Fibroblast of the aortic adventitia (primary cell): Measurements from ENCODE around the gene DOCK11. TPM values are rescaled to one million over a fixed set of nuclear protein-coding genes. Genes with fewer than 3 reads are reported as not detected.

Experiments
- DNase-seq: peaks from one replicate; pipeline ENCODE4 v3.0.0-alpha.2; 2010; ENCODE audit warnings: low read depth
- H3K4me3 ChIP-seq: 2 replicates; pipeline ENCODE4 v1.5.1; 2011; ENCODE audit warnings: low read depth, mild to moderate bottlenecking, control low read depth, low read length, moderate library complexity
- total RNA-seq: library from RNA; depleted of rRNA; stranded (reverse); fragments of >200 nt; gene quantifications from 2 replicates; pipeline ENCODE4 v1.2.3, GENCODE V29; 2012; ENCODE audit warnings: low replicate concordance
- TF ChIP-seq, protein P1 (sequence below): IDR thresholded peaks from 2 replicates; pipeline ENCODE4 v1.5.1; 2011; ENCODE audit warnings: mild to moderate bottlenecking, low read length, control low read depth, inconsistent platforms; ENCODE audit not compliant: insufficient read depth

Gene DOCK11
- total RNA-seq, 1 donor, result 34.8 TPM

DNA sequence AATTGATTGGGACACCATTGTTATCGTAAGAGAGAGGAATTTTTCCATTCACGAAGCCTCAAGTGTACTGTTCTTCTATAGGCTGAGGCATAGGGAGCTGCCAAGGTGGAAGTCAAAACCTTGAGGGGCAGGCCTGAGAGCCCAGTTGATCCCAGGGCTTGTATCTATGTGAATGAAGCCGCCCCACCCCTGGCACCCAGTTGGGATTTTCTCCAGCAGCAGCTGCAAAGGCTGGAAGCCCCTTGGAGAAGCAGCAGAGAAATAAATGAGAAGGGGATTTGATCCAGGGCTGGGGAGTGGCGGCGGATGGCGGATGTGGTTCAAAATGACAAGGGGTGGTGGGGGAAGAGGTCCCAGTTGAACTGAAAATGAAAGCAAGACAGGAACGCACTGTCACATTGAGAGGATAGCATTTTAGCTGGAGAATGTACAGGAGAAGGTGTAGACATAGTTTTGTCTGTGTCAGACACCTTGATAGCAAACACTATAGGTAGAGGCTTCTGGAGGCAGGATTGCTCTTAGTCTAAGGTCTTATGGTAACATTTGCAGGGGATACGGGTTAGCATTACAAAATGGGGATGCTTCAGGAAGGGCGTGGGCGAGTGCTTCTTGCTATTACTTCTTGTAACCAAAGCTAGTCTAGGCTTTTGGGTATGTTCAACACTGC, 32.6 kb downstream of the DOCK11 start:
- TF ChIP-seq, protein P1, sequence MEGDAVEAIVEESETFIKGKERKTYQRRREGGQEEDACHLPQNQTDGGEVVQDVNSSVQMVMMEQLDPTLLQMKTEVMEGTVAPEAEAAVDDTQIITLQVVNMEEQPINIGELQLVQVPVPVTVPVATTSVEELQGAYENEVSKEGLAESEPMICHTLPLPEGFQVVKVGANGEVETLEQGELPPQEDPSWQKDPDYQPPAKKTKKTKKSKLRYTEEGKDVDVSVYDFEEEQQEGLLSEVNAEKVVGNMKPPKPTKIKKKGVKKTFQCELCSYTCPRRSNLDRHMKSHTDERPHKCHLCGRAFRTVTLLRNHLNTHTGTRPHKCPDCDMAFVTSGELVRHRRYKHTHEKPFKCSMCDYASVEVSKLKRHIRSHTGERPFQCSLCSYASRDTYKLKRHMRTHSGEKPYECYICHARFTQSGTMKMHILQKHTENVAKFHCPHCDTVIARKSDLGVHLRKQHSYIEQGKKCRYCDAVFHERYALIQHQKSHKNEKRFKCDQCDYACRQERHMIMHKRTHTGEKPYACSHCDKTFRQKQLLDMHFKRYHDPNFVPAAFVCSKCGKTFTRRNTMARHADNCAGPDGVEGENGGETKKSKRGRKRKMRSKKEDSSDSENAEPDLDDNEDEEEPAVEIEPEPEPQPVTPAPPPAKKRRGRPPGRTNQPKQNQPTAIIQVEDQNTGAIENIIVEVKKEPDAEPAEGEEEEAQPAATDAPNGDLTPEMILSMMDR, result no peak

DNA sequence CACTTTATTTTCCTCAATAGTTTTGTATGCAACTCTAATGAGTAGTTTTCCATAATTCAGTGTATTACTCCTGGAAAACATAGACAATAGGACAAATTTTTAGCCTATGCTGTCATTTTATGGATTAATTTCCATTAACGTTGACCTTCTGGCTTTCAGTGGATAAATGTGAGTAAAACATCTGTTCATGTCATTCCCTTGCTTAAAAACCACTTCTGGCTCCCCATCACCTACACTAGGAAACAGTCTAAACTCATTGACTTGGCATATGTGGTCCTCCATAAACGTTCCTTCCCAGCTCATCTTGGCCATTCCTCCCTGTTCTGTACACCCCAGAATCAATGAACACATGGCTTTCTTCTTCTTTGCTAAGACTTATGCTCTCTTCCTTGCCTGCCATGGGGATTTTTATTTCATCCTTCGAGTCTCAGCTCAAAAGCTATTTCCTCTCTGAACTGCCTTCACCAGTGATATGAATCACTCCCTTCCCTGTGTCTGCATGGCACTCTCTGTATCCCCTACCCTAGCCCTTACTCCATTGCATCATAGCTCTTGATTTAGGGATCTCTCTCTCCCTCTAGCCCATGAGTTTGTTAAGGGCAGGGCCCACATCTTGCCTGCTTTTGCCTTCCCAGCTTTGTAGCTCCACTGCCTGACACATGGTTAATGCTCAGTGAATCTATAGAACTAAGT, 34.8 kb downstream of the DOCK11 start:
- TF ChIP-seq, protein P1, result no peak
- no peak overlapping the region for H3K4me3 ChIP-seq
- DNase-seq, result peak; percentile 62

More for the DNA sequence above, 32.6 kb downstream of the DOCK11 start:
- no peak overlapping the region for H3K4me3 ChIP-seq
- DNase-seq, result no peak

DNA sequence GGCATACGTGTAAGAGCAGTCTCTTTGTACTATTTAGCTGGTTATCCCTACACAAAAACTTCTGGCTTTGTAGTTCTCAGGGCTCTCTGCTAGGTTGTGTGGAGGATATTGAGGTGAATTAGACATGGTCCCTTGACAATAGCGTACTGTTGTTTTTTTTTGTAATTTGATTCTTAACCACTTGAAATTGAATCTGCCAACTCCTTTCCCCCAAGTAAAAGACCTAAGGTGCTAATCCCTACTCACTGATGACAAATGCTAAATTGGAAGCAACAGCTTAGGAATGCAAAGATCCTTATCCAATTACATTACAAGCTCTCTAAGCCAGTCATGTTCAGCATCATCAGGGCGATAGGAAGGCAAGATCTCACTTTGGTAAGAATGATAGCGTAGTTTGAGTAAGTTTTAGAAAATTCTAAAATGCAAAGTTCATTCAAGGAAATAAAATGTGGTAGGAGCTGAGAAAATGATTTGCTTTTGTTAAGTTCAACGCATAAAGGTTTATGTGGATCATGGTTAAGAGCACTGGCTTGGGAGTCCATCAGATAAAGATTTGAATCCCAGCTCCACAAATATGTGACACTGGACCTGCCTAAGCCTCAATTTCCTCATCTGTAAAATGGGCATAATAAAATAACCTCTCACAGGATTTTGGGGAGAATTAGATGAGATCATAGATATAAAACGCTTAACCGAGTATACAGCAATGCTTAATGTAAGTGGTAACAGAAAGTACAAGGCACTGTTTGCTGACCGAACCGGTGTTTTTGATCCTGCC, 39.3 kb downstream of the DOCK11 start:
- no peak for DNase-seq
- TF ChIP-seq, protein P1, result no peak
- no peak overlapping the region for H3K4me3 ChIP-seq

DNA sequence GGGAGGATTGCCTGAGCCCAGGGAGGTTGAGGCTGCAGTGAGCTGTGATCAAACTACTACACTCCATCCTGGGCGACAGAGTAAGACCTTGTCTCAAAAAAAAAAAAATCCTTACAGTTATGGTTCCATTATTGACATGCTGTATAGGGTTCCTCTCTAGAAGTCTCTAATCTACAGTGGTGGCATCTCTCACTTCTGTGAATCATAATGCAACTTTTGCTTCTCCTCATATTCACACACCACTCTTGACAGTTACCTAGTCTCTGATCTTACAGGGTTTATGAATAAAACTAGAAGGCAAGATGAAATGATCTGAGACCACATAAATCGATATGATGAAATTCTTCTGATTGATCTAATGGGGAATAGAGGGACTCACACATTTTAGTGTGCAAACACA, 40.6 kb downstream of the DOCK11 start:
- no peak for DNase-seq
- TF ChIP-seq, protein P1, result no peak

DNA sequence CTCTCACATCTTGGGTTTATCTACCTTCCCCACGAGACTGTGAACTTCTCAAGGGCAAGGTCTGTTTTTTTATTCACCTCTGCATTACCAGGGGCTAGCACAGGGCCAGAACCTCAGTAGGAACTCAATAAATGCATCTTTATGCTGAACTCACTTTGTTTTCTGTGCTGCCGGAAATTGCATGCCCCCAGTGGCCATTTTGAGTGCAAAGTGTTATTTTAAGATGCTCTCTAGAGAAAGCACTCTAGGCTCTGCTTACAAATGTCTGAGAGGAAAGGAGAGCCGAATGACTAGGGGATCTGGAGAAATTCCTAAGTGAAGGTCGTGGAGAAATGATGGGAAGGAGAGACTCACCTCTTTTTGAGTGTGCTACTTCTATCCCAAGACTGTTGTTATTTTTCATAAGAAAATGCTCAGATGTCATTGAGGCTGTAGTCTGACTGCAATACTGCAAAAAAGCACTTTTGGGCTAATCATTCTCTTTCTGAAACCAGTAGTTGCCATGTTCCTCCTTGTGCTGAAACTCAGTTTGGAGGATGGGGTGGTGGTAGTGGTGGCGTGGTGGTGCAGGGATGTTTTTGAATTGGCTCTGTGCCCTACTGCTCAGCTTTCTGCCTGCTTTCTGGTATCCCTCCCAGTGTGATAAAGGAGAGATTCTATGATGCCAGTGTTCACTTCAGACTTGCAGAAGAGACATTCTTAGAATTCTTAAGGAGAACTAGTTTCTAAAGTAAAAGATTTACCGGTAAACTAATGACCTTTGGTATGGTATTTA, 41.3 kb downstream of the DOCK11 start:
- peak; percentile 61 for DNase-seq
- no peak overlapping the region for H3K4me3 ChIP-seq
- TF ChIP-seq, protein P1, result peak; percentile 44

More for the DNA sequence above, 40.6 kb downstream of the DOCK11 start:
- no peak overlapping the region for H3K4me3 ChIP-seq

DNA sequence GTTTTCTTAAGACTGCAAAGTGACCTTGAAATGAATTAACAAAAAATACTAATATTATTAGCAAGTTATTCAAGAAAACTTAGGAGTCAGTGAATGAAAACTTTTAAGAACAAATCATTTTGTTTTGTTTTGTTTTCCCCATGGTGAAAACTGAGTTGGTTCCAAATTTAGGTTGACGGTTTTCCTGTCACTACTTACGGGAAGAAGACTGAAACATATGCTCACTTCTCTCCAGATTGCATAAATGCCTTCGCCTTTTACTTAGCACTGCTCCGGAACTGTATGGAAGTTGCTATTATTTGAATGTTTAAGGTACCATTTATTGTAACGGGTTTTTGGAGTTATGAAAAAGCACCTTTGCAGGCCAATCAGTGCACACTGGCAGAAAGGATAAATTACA, 42.8 kb downstream of the DOCK11 start:
- DNase-seq, result no peak
- TF ChIP-seq, protein P1, result no peak

More for the DNA sequence above, 42.8 kb downstream of the DOCK11 start:
- H3K4me3 ChIP-seq, result no peak overlapping the region
